ENCODE measurements around the gene TRIM65. TPM values are rescaled to one million over a fixed set of nuclear protein-coding genes. Genes with fewer than 3 reads are reported as not detected.
"Not testable (repeated sequence)": the region's sequence is repeated elsewhere in the genome, so short reads cannot be mapped to it uniquely, and the experiment has no call there.

TRIM65 gene
- total and polyA plus RNA-seq, 2 experiments from 2014 or later: 16.8 to 31.5 TPM

GRCh38 chr17:75888484-75888883 lies 8.3 kb downstream of the TRIM65 start:
- Histone ChIP-seq H3K9me3 (ENCODE audit: low read depth) (no peaks in the 10 kb centered on the region), H3K27me3 (no peaks in the 10 kb centered on the region), H3K36me3 (no peaks in the 10 kb centered on the region), H3K27ac (no peak overlapping the region), H3K4me1 (ENCODE audit: low read depth) (no peaks in the 10 kb centered on the region), H3K4me3 (no peak overlapping the region)
- TF ChIP-seq CTCF (IDR thresholded peaks at IDR 0.05; ENCODE audit: low read depth, low read length): no peak
- no peak for DNase-seq (ENCODE audit: low read depth in 1 of 2, low spot score in 1 of 2)

GRCh38 chr17:75885860-75886259 lies 10.9 kb downstream of the TRIM65 start:
- H3K4me1 ChIP-seq (ENCODE audit: low read depth); H3K36me3 ChIP-seq; H3K9me3 ChIP-seq (ENCODE audit: low read depth); DNase-seq (ENCODE audit: low read depth in 1 of 2, low spot score in 1 of 2); H3K27me3 ChIP-seq; H3K27ac ChIP-seq; H3K4me3 ChIP-seq: not testable (repeated sequence)

- no peak for DNase-seq (ENCODE audit: low read depth in 1 of 2, low spot score in 1 of 2)
- TF ChIP-seq CTCF (IDR thresholded peaks at IDR 0.05; ENCODE audit: low read depth, low read length): no peak
- Histone ChIP-seq H3K27me3 (no peaks in the 10 kb centered on the region), H3K4me3 (no peak overlapping the region), H3K4me1 (ENCODE audit: low read depth) (no peaks in the 10 kb centered on the region), H3K36me3 (no peaks in the 10 kb centered on the region), H3K27ac (no peak overlapping the region), H3K9me3 (ENCODE audit: low read depth) (no peaks in the 10 kb centered on the region)
Observed at GRCh38 chr17:75885431-75885830, 11.3 kb downstream of the TRIM65 start.

- H3K4me3 ChIP-seq: no peak overlapping the region
- no peak overlapping the region for H3K27ac ChIP-seq
- no peak for DNase-seq (ENCODE audit: low read depth in 1 of 2, low spot score in 1 of 2)
- no peaks in the 10 kb centered on the region for H3K4me1 ChIP-seq (ENCODE audit: low read depth)
- H3K36me3 ChIP-seq: no peaks in the 10 kb centered on the region
- TF ChIP-seq CTCF (IDR thresholded peaks at IDR 0.05; ENCODE audit: low read depth, low read length): no peak
- peaks cover 21% of the 10 kb centered on the region for H3K27me3 ChIP-seq
- H3K9me3 ChIP-seq (ENCODE audit: low read depth): no peaks in the 10 kb centered on the region
Observed at GRCh38 chr17:75881678-75882454, 14.9 kb downstream of the TRIM65 start.

- H3K36me3 ChIP-seq: no peaks in the 10 kb centered on the region
Observed at GRCh38 chr17:75880266-75880665, 16.5 kb downstream of the TRIM65 start.

More at GRCh38 chr17:75880266-75880665, 16.5 kb downstream of the TRIM65 start:
- no peak for DNase-seq (ENCODE audit: low read depth in 1 of 2, low spot score in 1 of 2)
- no peak overlapping the region for H3K27ac ChIP-seq
- H3K27me3 ChIP-seq: peaks cover 30% of the 10 kb centered on the region
- H3K4me1 ChIP-seq (ENCODE audit: low read depth): no peaks in the 10 kb centered on the region
- no peak overlapping the region for H3K4me3 ChIP-seq
- H3K9me3 ChIP-seq (ENCODE audit: low read depth): no peaks in the 10 kb centered on the region
- TF ChIP-seq CTCF (IDR thresholded peaks at IDR 0.05; ENCODE audit: low read depth, low read length): no peak

Data from cardiac muscle cell (in vitro differentiated cells and primary cell).